Activated CD8-positive, alpha-beta memory T cell treated with anti-CD3 and anti-CD28 coated beads, Interleukin-2, amount 50 U/mL, for 1 hour (primary cell): ENCODE data around the gene RECK.
A peak's percentile ranks its signal among the peaks of the same experiment; 100 is the strongest.
"Not testable (repeated sequence)": the region's sequence is repeated elsewhere in the genome, so short reads cannot be mapped to it uniquely, and the experiment has no call there.

Experiments used
- DNase-seq: peaks from one replicate; pipeline ENCODE4 v3.0.0-alpha.2; 2020; ENCODE audit errors: extremely low read depth

RECK gene

DNA sequence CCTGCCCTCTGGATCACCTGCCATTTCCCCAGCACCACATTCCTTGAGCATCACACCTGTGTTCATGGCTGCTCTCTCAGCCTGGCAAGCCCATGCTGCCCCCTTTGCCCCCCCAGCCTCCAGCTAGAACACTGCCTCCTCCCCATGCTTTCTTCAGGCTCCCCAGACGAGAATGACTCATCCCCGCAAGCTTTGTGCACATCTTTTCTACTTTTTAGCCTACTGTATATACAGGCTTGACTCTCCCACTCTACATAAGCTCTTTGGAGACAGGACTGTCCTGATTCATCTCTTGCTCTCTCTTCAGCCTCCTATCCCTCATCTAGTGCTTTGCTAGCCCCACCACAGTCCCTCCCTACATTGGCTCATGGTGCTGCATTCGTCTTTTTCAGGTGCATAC lies 79.9 kb downstream of the RECK start:
- no peak for DNase-seq

DNA sequence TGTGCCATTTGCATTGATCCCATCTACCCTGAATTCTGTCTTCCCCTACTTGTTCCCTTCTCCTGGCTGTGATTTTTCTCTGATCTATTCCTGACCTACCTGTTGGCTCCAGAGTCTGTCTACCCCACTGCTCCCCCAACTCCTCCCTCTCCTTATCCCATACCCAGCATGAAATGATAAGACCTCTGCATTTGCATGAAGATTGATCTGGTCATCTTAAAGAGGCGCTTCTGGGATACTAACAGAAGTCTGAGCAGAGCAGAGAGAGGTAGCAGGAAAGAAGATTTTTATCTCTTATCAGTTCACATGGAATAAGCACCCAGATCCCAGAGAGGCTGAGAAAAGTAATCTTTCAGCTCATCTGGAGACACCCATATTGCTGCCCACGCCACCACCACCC lies 81.5 kb downstream of the RECK start:
- no peak for DNase-seq

DNA sequence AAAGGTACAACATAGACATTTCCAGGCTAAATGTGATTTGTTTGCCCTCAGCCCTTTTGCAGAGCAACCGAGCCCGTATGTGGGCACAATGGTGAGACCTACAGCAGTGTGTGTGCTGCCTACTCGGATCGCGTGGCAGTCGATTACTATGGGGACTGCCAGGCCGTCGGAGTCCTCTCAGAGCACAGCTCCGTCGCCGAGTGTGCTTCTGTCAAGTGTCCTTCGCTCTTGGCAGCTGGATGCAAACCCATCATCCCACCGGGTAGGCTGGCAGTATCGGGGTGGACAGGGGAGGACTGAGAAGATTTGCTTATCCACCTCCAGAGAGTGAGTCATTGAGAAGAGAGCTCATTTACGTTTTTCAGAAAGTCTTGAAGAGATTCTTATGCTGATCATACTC lies 82.0 kb downstream of the RECK start:
- DNase-seq: no peak

DNA sequence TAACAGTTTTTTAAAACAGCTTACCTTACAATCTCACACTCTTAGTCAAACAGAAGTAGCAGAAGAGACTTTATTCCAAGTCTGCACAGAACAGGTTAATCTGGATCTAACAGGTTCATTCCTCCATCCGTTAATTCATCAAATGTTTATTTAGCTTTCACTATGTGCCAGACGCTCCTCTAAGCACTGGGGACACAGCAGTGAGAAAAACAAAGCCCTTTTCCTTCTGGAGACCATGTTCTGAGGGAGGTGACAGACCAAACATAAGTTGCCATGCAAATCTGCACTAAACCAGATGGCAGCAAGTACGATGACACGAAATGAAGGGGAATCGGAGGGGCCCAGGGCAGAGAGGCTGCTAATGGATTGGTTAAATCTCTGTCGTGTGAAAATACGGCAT lies 82.8 kb downstream of the RECK start:
- no peak for DNase-seq

DNA sequence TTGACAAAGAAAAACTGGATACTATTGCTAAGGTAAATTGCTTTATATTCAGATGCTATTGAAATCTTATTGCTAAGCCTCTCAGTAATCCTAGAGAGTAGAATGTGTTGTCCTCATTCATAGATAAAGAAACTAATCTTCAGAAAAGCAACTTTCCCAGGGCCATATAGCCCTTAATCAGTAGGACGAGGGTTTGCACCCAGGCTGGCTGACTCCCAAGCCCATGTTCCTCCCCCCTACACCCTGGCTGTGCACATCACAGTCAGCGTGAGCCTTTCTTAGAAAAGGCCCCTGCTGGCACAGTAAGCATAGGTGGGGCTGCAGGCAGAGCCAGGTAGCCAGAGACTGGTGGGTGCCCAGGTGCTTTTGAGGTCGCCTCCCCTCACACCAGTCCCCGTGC lies 84.0 kb downstream of the RECK start:
- no peak for DNase-seq

DNA sequence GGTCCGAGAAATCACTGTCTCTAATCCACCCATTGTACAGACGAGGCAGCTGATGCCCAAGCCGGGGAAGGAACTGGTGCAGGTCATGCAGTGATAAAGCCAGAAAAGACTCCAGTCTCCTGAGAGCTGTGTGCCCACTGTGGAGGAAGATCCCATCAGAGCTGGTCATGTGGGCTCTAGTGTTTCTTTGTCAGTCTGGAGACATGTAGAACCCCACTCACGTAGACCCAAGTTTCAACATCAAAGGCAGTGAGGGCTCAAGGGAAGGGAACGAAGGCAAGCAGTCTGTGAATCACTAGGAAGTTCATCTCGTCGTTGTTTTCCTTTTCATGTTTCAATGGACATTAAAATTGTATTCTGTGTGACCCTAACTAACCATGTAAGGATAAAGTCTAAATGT lies 85.3 kb downstream of the RECK start:
- no peak for DNase-seq

DNA sequence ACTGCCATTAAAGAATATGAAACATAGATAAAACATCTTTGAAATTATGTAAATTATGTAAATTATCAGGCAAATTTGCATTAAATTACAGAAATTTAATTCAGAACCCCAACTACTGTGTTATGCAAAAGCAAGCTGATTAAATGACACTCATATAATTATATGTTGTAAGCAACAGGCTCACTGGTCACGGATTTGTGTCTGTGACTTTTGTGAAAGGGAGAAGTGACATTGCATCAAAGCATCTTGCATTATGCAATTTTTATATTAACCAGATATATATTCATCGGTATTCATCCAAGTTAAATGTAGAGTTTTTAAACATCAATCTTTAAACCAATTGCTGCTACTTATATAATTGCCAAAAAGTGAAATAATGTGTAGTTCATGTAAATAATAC lies 86.8 kb downstream of the RECK start:
- no peak for DNase-seq

DNA sequence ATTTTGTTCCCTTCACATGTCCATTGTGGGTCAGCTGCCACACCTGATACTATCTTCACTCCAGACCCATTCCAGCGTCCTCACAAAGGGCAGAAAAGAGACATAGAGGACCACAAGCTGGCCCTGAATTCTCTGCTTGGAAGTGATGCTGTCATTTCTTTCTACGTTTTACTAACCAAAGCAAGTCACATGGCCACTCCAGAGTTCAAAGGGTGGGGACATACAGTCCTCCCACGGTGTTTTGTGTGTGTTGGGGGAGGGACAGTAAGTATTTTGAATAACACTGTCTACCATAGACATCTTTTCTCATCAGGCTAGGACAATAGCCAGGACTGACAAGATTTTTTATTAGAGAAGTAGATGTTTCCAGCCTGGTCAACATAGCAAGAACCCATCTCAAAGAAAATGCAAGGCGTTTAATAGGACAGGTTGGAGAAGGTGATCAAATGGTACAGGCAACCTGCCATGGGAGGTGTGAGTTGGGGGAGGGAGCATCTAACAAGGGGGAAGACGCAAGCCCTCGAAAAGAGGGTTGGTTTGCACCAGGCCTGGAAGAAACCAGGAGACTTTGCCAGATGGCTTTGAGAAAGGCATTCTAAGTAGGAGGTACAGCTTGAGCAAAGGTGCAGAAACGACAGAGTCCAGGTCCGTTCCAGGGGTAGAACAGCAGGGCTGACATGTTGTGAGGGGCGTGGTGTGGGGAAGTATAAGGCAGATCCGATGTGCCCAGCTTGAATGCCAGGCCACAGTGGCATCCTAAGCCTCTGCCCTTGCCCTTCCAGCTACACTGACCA lies 88.5 kb downstream of the RECK start:
- no peak for DNase-seq

DNA sequence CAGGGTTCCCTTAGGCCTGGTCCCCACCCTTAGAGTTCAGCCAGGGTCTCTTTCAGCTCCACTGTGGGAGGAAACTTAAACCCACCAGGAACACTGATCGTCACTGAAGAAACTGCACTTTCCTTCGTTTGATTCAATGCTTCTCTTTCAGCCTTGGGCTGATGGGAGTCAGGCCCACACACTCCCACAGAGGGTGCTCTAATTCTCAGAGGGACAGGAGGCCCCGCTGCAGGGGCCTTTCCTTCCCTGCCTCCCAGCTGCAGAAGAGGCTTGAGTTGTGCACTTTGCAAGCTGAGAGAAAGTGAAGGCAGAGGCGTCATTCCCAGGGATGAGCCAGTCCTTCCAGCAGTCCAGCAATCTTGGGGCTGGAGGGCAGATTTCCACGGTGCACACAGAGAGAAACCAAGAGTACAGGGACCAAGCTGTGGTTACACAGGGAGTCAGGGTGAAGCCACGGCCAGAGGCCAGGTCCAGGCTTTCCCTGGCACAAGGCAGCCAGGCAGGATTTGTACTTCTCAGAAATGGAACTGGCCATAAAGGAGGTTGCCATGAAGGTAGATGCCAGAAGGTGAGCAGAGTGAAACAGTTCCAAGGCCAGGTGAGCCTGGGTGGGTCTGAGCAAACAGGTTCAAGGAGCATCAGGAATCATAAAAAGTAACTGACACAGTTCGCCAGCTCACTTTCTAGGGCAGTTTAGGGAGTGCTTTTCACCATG lies 89.5 kb downstream of the RECK start:
- no peak for DNase-seq

DNA sequence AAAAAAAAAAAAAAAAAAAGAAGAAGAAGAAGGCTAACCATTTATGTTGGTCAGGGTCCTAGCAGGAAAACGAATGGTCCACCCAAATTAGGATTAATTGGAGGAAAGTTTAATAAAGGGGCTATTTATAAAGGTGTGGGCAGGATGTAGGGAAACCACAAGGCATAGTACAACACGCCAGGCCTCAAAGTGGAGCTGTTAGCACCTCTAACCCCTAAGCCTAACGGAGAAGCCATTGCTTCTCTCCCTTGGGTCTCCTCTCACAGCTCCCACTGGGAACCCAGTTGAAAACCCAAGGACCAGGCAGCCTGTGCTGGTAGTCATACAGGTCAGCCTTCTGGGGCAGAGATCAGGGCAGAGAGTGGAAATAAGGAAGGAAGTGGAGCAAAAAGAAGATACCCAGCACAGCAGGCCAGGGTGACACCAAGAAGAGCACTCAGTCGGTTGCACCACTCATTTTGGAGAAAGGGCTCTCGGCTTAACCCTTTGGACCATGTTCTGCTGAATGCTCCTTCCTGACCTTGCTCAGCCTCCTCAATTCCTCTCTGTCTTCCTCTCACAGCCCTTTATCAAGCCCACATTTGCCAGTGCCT lies 91.0 kb downstream of the RECK start:
- no peak for DNase-seq

DNA sequence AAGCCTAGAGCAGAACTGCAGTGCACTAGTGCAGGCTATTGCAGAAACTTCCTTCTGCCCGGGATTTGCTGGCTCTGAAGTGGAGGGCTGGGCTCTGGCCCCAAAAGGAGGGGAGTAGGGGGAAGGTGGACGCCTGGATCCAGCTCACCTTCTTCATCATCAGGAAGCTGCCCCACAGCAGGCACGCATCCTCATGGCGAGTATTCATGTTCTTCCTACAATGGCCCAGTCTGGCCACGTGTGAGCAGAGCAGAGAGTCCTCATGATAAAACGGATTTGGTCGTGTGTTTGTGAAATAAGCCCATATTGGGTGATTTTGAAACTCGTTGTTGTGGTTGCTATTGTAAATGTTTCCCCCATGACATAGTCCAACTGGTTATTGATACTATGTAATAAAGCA lies 91.6 kb downstream of the RECK start:
- no peak for DNase-seq

DNA sequence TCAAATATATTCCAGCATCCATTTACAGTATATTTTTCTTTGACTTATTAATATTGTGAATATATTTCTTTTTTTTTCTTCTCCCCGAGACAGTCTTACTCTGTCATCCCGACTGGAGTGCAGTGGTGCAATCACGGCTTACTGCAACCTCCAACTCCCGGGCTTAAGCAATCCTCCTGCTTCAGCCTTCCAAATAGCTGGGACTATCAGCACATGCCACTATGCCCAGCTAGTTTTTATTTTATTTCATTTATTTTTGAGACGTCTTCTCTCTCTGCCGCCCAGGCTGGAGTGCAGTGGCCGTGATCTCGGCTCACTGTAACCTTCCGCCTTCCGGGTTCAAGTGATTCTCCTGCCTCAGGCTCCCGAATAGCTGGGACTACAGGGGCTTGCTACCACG lies 92.4 kb downstream of the RECK start:
- DNase-seq: no peak

DNA sequence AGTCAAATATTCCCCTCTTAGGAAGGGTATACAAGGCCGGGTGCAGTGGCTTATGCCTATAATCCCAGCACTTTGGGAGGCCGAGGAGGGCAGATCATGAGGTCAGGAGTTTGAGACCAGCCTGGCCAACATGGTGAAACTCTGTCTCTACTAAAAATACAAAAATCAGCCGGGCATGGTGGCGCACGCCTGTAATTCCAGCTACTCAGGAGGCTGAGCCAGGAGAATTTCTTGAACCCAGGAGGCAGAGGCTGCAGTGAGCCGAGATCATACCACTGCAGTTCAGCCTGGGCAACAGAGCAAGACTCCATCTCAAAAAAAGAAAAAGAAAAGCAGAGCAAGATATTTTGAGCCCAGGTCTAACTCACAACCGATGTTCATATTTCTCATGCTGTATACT lies 95.0 kb downstream of the RECK start:
- DNase-seq: not testable (repeated sequence)

DNA sequence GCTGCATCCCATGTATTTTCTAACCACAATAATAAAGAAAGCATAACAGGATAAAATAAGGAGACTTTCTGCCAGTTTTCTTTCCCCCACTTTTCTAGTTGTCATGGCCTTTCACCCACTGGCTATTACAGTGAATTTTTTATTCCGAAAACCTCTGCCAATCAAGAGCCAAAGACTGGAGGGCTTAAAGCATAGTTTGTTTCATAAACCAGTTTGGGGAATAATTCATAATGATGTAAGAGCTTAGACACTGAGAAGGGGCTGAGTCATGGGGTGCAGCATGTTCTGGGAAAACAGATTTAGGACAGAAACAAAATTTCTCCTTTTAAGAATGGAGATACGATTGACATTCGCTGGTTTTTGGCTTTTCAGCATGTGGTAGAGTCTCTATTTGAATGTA lies 95.4 kb downstream of the RECK start:
- no peak for DNase-seq

DNA sequence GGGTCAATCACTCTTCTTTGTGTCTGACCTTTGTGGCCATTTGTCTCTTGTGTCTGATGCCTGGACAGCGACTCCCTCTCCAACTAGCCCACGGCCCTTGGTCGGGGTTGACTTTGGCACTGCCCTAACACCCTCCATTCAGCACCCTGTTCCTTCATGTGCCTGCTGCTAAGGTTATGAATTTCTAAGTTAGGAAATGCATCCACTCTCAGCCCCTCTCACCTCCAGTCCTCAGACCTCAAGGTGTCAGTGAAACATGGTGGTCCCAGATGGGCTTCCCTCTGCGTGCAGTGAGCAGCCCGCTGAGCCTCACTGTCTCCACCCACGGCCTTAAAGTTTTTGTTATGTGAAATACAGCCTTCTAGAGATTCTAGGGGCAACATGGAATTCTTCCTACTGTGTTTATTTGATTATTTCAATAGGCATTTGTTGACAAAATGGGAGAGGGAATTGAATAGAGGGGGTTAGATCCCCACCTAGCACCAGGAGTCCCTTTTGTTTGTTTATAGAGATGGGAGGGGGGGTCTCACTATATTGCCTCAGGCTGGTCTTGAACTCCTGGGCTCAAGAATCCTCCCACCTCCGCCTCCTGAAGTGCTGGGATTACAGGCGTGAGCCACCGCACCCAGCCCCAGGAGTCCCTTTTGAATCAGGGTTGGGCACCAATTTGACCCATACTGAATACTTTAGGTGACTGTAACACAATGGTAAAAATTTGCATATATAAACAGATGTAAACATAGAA lies 98.2 kb downstream of the RECK start:
- DNase-seq: no peak

DNA sequence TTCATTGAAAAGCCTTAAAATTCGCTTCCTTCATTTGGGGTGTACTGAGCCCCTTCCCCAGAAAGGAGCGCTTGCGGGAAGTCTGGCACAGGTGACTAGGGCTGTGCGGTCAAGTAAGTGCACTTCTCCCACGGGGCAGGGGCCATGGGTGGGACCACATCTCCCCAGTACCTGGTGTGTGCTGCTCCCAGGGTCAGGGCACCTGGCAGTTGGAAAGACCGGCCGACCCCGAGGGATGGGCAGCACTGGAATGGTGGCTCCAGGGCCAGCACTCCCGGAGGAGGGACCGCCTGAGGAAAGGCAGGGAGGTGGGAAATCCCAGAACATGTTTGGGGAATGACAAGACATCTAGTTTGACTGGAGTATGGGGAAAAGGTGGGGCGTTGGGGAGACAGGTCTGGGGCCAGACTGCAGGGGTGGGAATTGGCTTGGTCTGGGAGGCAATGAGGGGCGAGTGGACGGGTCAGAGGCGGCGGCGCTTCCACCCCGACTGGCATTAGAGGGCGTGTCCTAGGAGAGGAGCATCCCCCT lies 99.1 kb downstream of the RECK start:
- DNase-seq: no peak

DNA sequence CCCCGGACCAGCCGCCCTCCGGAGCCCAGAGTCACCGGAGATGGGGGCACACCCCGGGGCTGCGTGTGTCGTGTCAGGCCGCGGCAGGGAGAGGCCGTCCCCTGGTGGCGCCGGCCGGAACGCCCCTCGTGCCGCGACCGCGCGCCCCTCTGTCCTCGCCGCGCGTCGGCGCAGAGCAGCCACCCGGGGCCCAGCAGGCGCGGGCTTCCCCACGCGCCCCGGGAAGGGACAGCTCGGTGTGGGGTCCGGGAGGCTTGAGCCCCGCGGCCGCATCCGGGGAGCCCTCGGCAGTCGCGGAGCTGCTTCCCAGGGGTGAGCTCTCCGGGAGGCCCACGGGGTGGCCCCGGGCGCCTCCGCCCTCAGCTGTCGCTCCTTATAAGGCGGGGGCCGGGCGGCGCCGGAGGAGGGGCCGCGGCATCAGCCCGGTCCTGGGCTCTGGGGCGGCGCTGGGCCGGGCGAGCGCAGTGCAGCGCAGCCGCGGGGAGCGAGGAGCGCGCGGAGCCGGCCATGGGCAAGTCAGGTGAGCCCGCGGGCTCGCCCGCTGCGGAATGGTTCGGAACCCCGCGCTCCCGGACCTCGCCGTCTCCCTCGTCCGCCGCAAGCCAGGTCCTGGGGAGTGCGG lies 99.7 kb downstream of the RECK start, which contains the start of gene GLIPR2:
GLIPR2 (plus strand) TSS at position 462 of the 622 bp plus-strand sequence; CDS start at position 508, 46 bp downstream.
- peak; percentile 38 for DNase-seq

DNA sequence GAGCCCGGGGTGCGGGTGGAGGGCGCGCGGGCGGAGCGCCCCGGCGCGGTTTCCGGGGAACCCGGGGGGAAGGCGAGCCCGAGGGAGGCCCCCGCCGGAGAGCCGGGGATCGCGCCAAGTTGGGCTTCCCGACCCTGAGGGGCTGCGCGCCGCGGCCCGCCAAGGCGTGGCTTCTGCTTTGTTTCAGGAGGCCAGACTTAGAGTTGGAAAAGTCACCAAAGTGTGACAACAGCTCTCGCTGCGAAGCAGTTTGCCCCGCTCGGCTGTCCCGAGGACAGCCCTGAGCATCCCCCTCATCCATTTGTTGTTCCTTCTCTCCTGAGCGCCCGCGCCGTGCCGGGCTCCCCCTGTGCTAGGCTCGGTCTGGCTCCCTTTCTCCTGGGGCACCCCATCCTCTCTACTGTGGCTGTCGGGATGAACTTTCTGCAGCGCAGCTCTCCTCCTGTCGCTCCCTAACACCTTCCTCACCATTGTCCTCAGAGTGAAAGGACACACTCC lies 100.2 kb downstream of the RECK start:
- DNase-seq: no peak

DNA sequence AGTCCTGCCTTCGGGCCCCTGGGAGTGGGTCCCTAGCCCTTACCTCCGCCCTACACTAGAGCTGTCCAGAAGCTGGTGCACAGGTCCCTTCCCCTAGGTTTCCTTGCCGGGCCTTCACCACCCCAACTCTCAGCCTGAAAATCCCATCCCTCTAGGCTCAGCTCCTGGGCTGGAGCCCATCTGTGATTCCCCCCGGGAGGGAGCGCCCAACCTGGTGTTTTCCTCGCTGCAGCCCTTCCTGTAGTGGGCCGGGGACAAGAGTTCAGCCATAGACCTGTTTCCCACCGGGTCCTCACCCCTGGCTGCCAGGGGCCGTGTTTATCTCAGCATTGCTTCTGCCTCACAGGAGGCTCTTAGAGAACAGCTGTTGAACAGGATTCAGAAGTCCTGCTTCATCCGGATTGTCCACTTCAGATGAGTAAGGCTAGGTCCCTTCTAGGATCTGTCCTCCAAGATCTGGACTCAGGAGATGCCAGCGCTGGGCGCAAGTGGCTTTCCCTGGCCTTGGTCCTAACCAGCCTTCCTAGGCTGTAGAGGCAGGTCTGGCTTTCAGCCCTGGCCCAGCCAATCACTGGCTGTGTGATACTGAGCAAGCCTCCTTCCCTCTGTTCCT lies 100.8 kb downstream of the RECK start:
- no peak for DNase-seq

DNA sequence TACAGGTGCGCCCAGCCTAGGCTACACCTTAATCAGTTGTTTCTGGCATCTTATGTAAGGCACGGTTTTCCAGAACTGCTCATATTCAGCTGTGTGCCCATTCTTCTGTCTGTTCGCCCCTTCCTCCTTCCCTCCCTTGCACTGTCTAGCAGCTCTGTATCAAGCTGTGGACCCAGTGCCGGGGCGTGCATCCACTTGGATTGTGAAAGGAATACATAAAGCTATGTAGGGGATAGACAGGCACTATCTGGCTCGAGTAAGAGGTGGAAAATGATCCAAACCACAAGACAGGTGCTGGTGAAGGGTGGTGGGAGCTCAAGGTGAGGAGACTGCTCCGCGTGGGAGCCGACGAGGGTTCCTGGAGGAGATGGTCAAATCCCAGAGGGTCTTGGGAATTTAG lies 101.8 kb downstream of the RECK start:
- DNase-seq: no peak

DNA sequence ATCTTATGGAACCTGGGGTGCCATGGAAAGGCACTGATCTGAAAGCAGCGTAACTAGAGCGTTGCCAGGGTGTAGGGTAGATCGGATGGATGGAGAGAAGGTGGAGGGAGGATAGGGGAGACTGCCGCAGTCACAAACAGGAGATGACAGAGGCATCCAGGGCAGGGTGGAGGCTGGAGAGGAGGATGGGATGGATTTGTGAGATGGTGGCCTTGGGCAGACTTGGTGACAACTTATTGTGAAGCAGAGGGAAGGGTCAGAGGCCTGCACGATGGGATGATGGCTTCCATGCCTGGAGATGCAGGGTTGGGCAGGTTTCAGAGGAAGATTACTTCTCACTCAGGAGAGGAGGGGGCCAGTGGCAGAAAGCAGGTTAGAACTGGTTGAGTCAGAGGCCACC lies 102.2 kb downstream of the RECK start:
- DNase-seq: no peak
